K562 (cell line): ENCODE measurements around the gene PARS2. TPM values are rescaled to one million over a fixed set of nuclear protein-coding genes. Genes with fewer than 3 reads are reported as not detected.

ENCODE experiments used
- EP300 ChIP-seq: IDR thresholded peaks from 2 replicates; pipeline ENCODE4 v1.6.1; 2012; ENCODE audit warnings: low read length, improper control_type of control experiment
- MGA ChIP-seq: fragments of 450-650 bp; IDR thresholded peaks from 2 replicates; pipeline ENCODE4 v1.6.1; 2016; ENCODE audit warnings: mild to moderate bottlenecking, moderate library complexity
- SIN3A ChIP-seq, 2 experiments: fragments of 150-350 bp in 1 of 2; IDR thresholded peaks; 2 replicates each; pipeline ENCODE4 v1.6.1; 2011 to 2016; ENCODE audit warnings: borderline replicate concordance in 2 of 2, low read depth in 2 of 2, low read length in 2 of 2, mild to moderate bottlenecking in 2 of 2, moderate library complexity in 2 of 2; ENCODE audit not compliant: control insufficient read depth in 1 of 2
- polyA plus RNA-seq, 8 experiments: library from polyadenylated mRNA; depleted of rRNA in 4 of 8; stranded (reverse) in 5 of 8; unstranded in 3 of 8; fragments of >200 nt; fragmentation: Nextera tagmentation in 2 of 8; fragmentation: Illumina TruSeq in 1 of 8; extraction: Ambion mirVana in 2 of 8; extraction: Trizol in 1 of 8; gene quantifications; 2 replicates each; pipeline versions ENCODE4 v1.2.1 to v1.2.3, GENCODE V29; 2011 to 2014; ENCODE audit warnings: inconsistent platforms in 1 of 8, missing spikeins in 1 of 8
- total RNA-seq, 7 experiments: library from RNA; depleted of rRNA in 6 of 7; stranded (reverse); fragments of >200 nt in 6 of 7; fragmentation: Illumina TruSeq in 2 of 7; extraction: Trizol in 2 of 7; gene quantifications; 2 replicates each; pipeline versions ENCODE4 v1.2.1 to v1.2.3, GENCODE V29; 2011 to 2021; ENCODE audit warnings: low replicate concordance in 1 of 7
- TF ChIP-seq, protein P1 (sequence below): fragments of 250-450 bp; sonication (Bioruptor Pico); IDR thresholded peaks from 2 replicates; pipeline ENCODE4 v1.5.0; 2022; ENCODE audit warnings: mild to moderate bottlenecking

The PARS2 gene
- total and polyA plus RNA-seq, 9 of the 15 experiments (the other 6 are each of a cell fraction or from before 2014, with no cell fraction given) = 6.3 to 12.4 (median 7.9) TPM

DNA sequence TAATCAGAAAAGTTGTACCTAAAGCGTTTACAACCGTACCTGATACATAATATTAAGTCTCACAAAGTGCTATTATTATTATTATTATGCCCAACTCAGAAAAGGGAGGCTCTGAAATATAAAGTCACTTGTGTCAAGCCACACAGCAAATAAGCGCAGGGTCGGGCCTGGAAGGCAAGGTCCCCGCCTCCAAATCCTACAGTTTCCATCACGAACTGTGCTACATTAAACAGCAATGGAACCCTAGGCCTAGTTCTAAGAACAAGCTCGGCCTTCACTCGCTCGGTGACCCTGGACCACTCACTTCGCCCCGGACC is 549 bp downstream of the PARS2 start (continued):
- 0 out of 2 replicates have a peak, but pooled peaks have one; percentile 64 for TF ChIP-seq MGA
- TF ChIP-seq SIN3A (IDR thresholded peaks at IDR 0.05; ENCODE audit: borderline replicate concordance in 2 of 2, control insufficient read depth in 1 of 2, low read depth in 2 of 2, low read length in 2 of 2) = 0 out of 4 replicates have a peak, but pooled peaks of 1 of the 2 experiments have one; percentile 52
- TF ChIP-seq, protein P1, sequence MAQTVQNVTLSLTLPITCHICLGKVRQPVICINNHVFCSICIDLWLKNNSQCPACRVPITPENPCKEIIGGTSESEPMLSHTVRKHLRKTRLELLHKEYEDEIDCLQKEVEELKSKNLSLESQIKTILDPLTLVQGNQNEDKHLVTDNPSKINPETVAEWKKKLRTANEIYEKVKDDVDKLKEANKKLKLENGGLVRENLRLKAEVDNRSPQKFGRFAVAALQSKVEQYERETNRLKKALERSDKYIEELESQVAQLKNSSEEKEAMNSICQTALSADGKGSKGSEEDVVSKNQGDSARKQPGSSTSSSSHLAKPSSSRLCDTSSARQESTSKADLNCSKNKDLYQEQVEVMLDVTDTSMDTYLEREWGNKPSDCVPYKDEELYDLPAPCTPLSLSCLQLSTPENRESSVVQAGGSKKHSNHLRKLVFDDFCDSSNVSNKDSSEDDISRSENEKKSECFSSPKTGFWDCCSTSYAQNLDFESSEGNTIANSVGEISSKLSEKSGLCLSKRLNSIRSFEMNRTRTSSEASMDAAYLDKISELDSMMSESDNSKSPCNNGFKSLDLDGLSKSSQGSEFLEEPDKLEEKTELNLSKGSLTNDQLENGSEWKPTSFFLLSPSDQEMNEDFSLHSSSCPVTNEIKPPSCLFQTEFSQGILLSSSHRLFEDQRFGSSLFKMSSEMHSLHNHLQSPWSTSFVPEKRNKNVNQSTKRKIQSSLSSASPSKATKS (CRISPR knock-in tag) = no peak
- 0 out of 2 replicates have a peak, but pooled peaks have one; percentile 21 for TF ChIP-seq EP300
- TF ChIP-seq, all 486 proteins: peak for 6
